Keratinocyte (primary cell): ENCODE measurements around the gene ZNF664.

Source experiments
- EZH2 ChIP-seq: IDR thresholded peaks from one replicate; pipeline ENCODE4 v1.6.1; 2012; ENCODE audit warnings: inconsistent platforms, mild to moderate bottlenecking, low read length, moderate library complexity
- TF ChIP-seq, protein P1 (sequence below), 3 experiments: IDR thresholded peaks in 1 of 3; conservative IDR thresholded peaks in 1 of 3; optimal IDR thresholded peaks in 1 of 3; 2 replicates in 2 of 3; 3 replicates in 1 of 3; pipeline versions ENCODE3 to v1.5.1; 2011; ENCODE audit warnings: low read length in 3 of 3, mild to moderate bottlenecking in 3 of 3, moderate library complexity in 2 of 3, control low read depth in 1 of 3, inconsistent platforms in 1 of 3; ENCODE audit not compliant: insufficient read depth in 2 of 3; ENCODE audit errors: extremely low read depth in 1 of 3

DNA sequence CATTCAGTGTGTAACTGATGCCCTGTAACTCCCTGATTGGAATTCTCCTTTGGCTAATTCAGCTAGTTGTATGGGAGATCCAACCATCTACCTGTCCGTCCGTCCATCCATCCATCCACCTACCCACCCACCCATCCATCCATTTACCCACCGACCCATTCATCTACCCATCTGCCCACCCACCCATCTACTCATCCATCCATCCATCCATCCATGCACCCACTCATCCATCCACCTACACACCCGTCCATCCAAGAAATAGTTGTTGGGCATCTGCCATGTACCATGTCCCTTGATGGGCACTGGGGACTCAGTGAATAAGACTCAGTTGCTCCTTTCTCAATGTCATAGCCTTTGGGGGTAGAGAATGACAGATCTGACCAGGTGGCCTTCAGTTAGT, 48.5 kb upstream of the ZNF664 start:
- TF ChIP-seq, protein P1, sequence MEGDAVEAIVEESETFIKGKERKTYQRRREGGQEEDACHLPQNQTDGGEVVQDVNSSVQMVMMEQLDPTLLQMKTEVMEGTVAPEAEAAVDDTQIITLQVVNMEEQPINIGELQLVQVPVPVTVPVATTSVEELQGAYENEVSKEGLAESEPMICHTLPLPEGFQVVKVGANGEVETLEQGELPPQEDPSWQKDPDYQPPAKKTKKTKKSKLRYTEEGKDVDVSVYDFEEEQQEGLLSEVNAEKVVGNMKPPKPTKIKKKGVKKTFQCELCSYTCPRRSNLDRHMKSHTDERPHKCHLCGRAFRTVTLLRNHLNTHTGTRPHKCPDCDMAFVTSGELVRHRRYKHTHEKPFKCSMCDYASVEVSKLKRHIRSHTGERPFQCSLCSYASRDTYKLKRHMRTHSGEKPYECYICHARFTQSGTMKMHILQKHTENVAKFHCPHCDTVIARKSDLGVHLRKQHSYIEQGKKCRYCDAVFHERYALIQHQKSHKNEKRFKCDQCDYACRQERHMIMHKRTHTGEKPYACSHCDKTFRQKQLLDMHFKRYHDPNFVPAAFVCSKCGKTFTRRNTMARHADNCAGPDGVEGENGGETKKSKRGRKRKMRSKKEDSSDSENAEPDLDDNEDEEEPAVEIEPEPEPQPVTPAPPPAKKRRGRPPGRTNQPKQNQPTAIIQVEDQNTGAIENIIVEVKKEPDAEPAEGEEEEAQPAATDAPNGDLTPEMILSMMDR (optimal IDR thresholded peaks at IDR 0.05 in 1 of 3, IDR thresholded peaks at IDR 0.05 in 1 of 3, conservative IDR thresholded peaks at IDR 0.05 in 1 of 3; ENCODE audit: extremely low read depth in 1 of 3, insufficient read depth in 2 of 3, low read length in 3 of 3): no peak
- TF ChIP-seq EZH2: no peak
